ENCODE results near the gene BAZ2B. TPM values are rescaled to one million over a fixed set of nuclear protein-coding genes. Genes with fewer than 3 reads are reported as not detected.
A peak's percentile ranks its signal among the peaks of the same experiment; 100 is the strongest.

Gene BAZ2B
- polyA plus RNA-seq, 1 donor from 2014 or later = 150 TPM

GRCh38 chr2:159279700-159280099 lies 336.6 kb downstream of the BAZ2B start:
- Histone ChIP-seq H3K27ac (ENCODE audit: low read length) (peak overlapping the region; percentile 53), H3K9ac (ENCODE audit: low read length) (no peak overlapping the region), H3K36me3 (ENCODE audit: insufficient read depth, low read length) (no peaks in the 10 kb centered on the region), H3K4me3 (ENCODE audit: low read length) (no peak overlapping the region), H2AFZ (ENCODE audit: low read depth, low read length) (no peak overlapping the region), H3K79me2 (replicated peaks; ENCODE audit: insufficient read depth, low read length) (no peaks in the 10 kb centered on the region), H3F3A (ENCODE audit: insufficient read depth, low read length, poor library complexity, severe bottlenecking) (no peaks in the 10 kb centered on the region), H3K27me3 (ENCODE audit: insufficient read depth, low read depth, low read length) (no peaks in the 10 kb centered on the region), H3K4me2 (ENCODE audit: low read length) (no peak overlapping the region), H3K9me2 (ENCODE audit: insufficient read depth, low read length) (no peaks in the 10 kb centered on the region), H4K20me1 (ENCODE audit: insufficient read depth) (no peaks in the 10 kb centered on the region), H3K9me3 (ENCODE audit: low read length) (no peaks in the 10 kb centered on the region)
- TF ChIP-seq MXI1 (conservative IDR thresholded peaks at IDR 0.05; ENCODE audit: poor library complexity, severe bottlenecking) = no peak
- peak; percentile 43 for TF ChIP-seq POLR2AphosphoS5 (IDR thresholded peaks at IDR 0.05)
- TF ChIP-seq CTCF (IDR thresholded peaks at IDR 0.05; ENCODE audit: poor library complexity, severe bottlenecking) = no peak

GRCh38 chr2:159275111-159275510 lies 341.2 kb downstream of the BAZ2B start:
- Histone ChIP-seq H3K27ac (ENCODE audit: low read length) (no peak overlapping the region), H3K9ac (ENCODE audit: low read length) (no peak overlapping the region), H2AFZ (ENCODE audit: low read depth, low read length) (no peak overlapping the region), H3K9me3 (ENCODE audit: low read length) (no peaks in the 10 kb centered on the region), H3K79me2 (replicated peaks; ENCODE audit: insufficient read depth, low read length) (no peaks in the 10 kb centered on the region), H3K4me2 (ENCODE audit: low read length) (no peak overlapping the region), H3K4me3 (ENCODE audit: low read length) (no peak overlapping the region), H4K20me1 (ENCODE audit: insufficient read depth) (no peaks in the 10 kb centered on the region), H3F3A (ENCODE audit: insufficient read depth, low read length, poor library complexity, severe bottlenecking) (no peaks in the 10 kb centered on the region), H3K9me2 (ENCODE audit: insufficient read depth, low read length) (no peaks in the 10 kb centered on the region), H3K27me3 (ENCODE audit: insufficient read depth, low read depth, low read length) (no peaks in the 10 kb centered on the region), H3K36me3 (ENCODE audit: insufficient read depth, low read length) (no peaks in the 10 kb centered on the region)
- TF ChIP-seq RAD21 (conservative IDR thresholded peaks at IDR 0.05) = no peak
- TF ChIP-seq POLR2AphosphoS5 (IDR thresholded peaks at IDR 0.05) = no peak
- no peak for TF ChIP-seq MXI1 (conservative IDR thresholded peaks at IDR 0.05; ENCODE audit: poor library complexity, severe bottlenecking)
- TF ChIP-seq SMC3 (conservative IDR thresholded peaks at IDR 0.05; ENCODE audit: poor library complexity) = no peak
- TF ChIP-seq EZH2 (IDR thresholded peaks at IDR 0.05; ENCODE audit: borderline replicate concordance, insufficient read depth, low read length, poor library complexity, severe bottlenecking) = no peak
- TF ChIP-seq TAF1 (IDR thresholded peaks at IDR 0.05; ENCODE audit: low read depth) = no peak
- no peak for TF ChIP-seq REST (IDR thresholded peaks at IDR 0.05; ENCODE audit: borderline replicate concordance)
- TF ChIP-seq CTCF (IDR thresholded peaks at IDR 0.05; ENCODE audit: poor library complexity, severe bottlenecking) = no peak
